SKM-1 treated with dmso at 0.1 percent for 144 hours (cell line): ENCODE measurements around the gene MIAT.
"Not testable (repeated sequence)": the region's sequence is repeated elsewhere in the genome, so short reads cannot be mapped to it uniquely, and the experiment has no call there.

Experiments
- DNase-seq: peaks from one replicate; lab custom pipeline; 2025; ENCODE audit not compliant: unreplicated experiment; lab: John Stamatoyannopoulos, UW

The MIAT gene

GRCh38 chr22:26656891-26657851, at the start of gene MIAT:
Gene MIAT (plus strand): TSS chr22:26657588.
- no peak for DNase-seq

- DNase-seq = no peak
These were observed 49.3 kb upstream of the MIAT start for GRCh38 chr22:26608129-26608528.

- no peak for DNase-seq
These were observed 48.1 kb upstream of the MIAT start for GRCh38 chr22:26609287-26609686.

GRCh38 chr22:26610072-26610958, 47.1 kb upstream of the MIAT start:
- DNase-seq = no peak

- DNase-seq = no peak
These were observed 46.4 kb upstream of the MIAT start for GRCh38 chr22:26610996-26611395.

GRCh38 chr22:26612652-26613051, 44.7 kb upstream of the MIAT start:
- DNase-seq = no peak

GRCh38 chr22:26613753-26614152, 43.6 kb upstream of the MIAT start:
- DNase-seq = not testable (repeated sequence)

- no peak for DNase-seq
These were observed 43.1 kb upstream of the MIAT start for GRCh38 chr22:26614322-26614721.

- no peak for DNase-seq
These were observed 42.2 kb upstream of the MIAT start for GRCh38 chr22:26615149-26615548.

- DNase-seq = no peak
These were observed 41.5 kb upstream of the MIAT start for GRCh38 chr22:26615830-26616435.

GRCh38 chr22:26616650-26617049, 40.7 kb upstream of the MIAT start:
- no peak for DNase-seq

- DNase-seq = peak; percentile 54
These were observed 39.9 kb upstream of the MIAT start, which contains the start of gene CRYBB1 for GRCh38 chr22:26617271-26618199. Gene CRYBB1 (minus strand): TSS chr22:26618027. CDS start chr22:26616319, 1,708 bp downstream.

- no peak for DNase-seq
These were observed 38.9 kb upstream of the MIAT start for GRCh38 chr22:26618455-26618854.

GRCh38 chr22:26619510-26619909, 37.9 kb upstream of the MIAT start:
- DNase-seq = no peak

- no peak for DNase-seq
These were observed 37.2 kb upstream of the MIAT start for GRCh38 chr22:26620197-26620596.

- no peak for DNase-seq
These were observed 35.7 kb upstream of the MIAT start, which contains the start of gene CRYBA4 for GRCh38 chr22:26621663-26622062. Gene CRYBA4 (plus strand): TSS chr22:26621963. CDS start chr22:26622597, 634 bp downstream.

- no peak for DNase-seq
These were observed 33.4 kb upstream of the MIAT start for GRCh38 chr22:26623984-26624383.

GRCh38 chr22:26624803-26625202, 32.6 kb upstream of the MIAT start:
- DNase-seq = no peak

- DNase-seq = no peak
These were observed 27.2 kb upstream of the MIAT start for GRCh38 chr22:26629988-26630761.
